HepG2 (cell line): ENCODE data around the gene EPN2. TPM values are rescaled to one million over a fixed set of nuclear protein-coding genes. Genes with fewer than 3 reads are reported as not detected.

Experiments used
- ETS1 ChIP-seq: sonication (generic); formaldehyde crosslinking; IDR thresholded peaks from 2 replicates; pipeline ENCODE4 v1.4.0; 2020; ENCODE audit warnings: missing genetic modification reagents
- HCFC1 ChIP-seq: fragments of 150-350 bp; IDR thresholded peaks from 2 replicates; pipeline ENCODE4 v1.6.1; 2014; ENCODE audit warnings: low read depth, low read length
- KDM5A ChIP-seq: fragments of 200-600 bp; sonication (generic); IDR thresholded peaks from 2 replicates; pipeline ENCODE4 v1.7.0; 2018; ENCODE audit warnings: antibody characterized with exemption, mild to moderate bottlenecking, low read length, borderline replicate concordance
- MTERF4 ChIP-seq: sonication (generic); formaldehyde crosslinking; IDR thresholded peaks from 2 replicates; pipeline ENCODE4 v1.8.0; 2023; ENCODE audit warnings: mild to moderate bottlenecking, missing genetic modification reagents
- NPAS2 ChIP-seq: sonication (generic); formaldehyde crosslinking; IDR thresholded peaks from 2 replicates; pipeline ENCODE4 v1.8.0; 2022; ENCODE audit warnings: mild to moderate bottlenecking, missing genetic modification reagents, borderline replicate concordance
- SATB2 ChIP-seq: sonication (generic); formaldehyde crosslinking; IDR thresholded peaks from 2 replicates; pipeline ENCODE4 v1.5.0; 2020; ENCODE audit warnings: missing genetic modification reagents
- SMAD9 ChIP-seq: sonication (generic); formaldehyde crosslinking; IDR thresholded peaks from 2 replicates; pipeline ENCODE4 v1.5.1; 2020; ENCODE audit warnings: mild to moderate bottlenecking, missing genetic modification reagents
- SOX6 ChIP-seq, 2 experiments: fragments of 450-650 bp in 1 of 2; sonication (generic) in 1 of 2; formaldehyde crosslinking in 1 of 2; IDR thresholded peaks; 2 replicates each; pipeline versions ENCODE4 v1.4.0 to v1.6.1; 2017 to 2020; ENCODE audit warnings: antibody characterized with exemption in 1 of 2, mild to moderate bottlenecking in 1 of 2, missing genetic modification reagents in 1 of 2
- SP140L ChIP-seq: sonication (generic); formaldehyde crosslinking; IDR thresholded peaks from 2 replicates; pipeline ENCODE4 v1.4.0; 2020; ENCODE audit warnings: missing genetic modification reagents, borderline replicate concordance
- SP2 ChIP-seq: sonication (generic); formaldehyde crosslinking; IDR thresholded peaks from 2 replicates; pipeline ENCODE4 v1.5.1; 2020; ENCODE audit warnings: mild to moderate bottlenecking, missing genetic modification reagents
- ZBTB21 ChIP-seq: sonication (generic); formaldehyde crosslinking; IDR thresholded peaks from 2 replicates; pipeline ENCODE4 v1.4.0; 2020; ENCODE audit warnings: missing genetic modification reagents
- ZFP1 ChIP-seq: IDR thresholded peaks from 2 replicates; pipeline ENCODE4 v1.6.1; 2016
- ZHX2 ChIP-seq, 2 experiments: sonication (generic) in 1 of 2; formaldehyde crosslinking in 1 of 2; IDR thresholded peaks; 2 replicates each; pipeline versions ENCODE4 v1.6.1 to v1.9.0; 2014 to 2022; ENCODE audit warnings: antibody characterized with exemption in 1 of 2, borderline replicate concordance in 1 of 2, inconsistent platforms in 1 of 2, low read depth in 1 of 2, missing genetic modification reagents in 1 of 2
- ZIK1 ChIP-seq: sonication (generic); formaldehyde crosslinking; IDR thresholded peaks from 2 replicates; pipeline ENCODE4 v1.5.0; 2020; ENCODE audit warnings: mild to moderate bottlenecking, low read depth, missing genetic modification reagents, borderline replicate concordance
- ZKSCAN1 ChIP-seq: fragments of 150-350 bp; IDR thresholded peaks from 2 replicates; pipeline ENCODE4 v1.6.1; 2014; ENCODE audit warnings: low read length
- ZKSCAN5 ChIP-seq: sonication (generic); formaldehyde crosslinking; IDR thresholded peaks from 2 replicates; pipeline ENCODE4 v1.5.1; 2020; ENCODE audit warnings: mild to moderate bottlenecking, missing genetic modification reagents
- ZMYM4 ChIP-seq: sonication (generic); formaldehyde crosslinking; IDR thresholded peaks from 2 replicates; pipeline ENCODE4 v1.8.1; 2023; ENCODE audit warnings: mild to moderate bottlenecking, missing genetic modification reagents
- ZNF274 ChIP-seq: sonication (generic); formaldehyde crosslinking; IDR thresholded peaks from 2 replicates; pipeline ENCODE4 v1.5.1; 2020; ENCODE audit warnings: mild to moderate bottlenecking, missing genetic modification reagents
- ZNF431 ChIP-seq: sonication (generic); formaldehyde crosslinking; IDR thresholded peaks from 2 replicates; pipeline ENCODE4 v1.9.0; 2022; ENCODE audit warnings: missing genetic modification reagents, low read depth, mild to moderate bottlenecking, borderline replicate concordance
- ZNF781 ChIP-seq: sonication (generic); formaldehyde crosslinking; IDR thresholded peaks from 2 replicates; pipeline ENCODE4 v1.5.1; 2020; ENCODE audit warnings: borderline replicate concordance, mild to moderate bottlenecking, missing genetic modification reagents; ENCODE audit errors: not compliant biosample characterization
- polyA plus RNA-seq, 8 experiments: library from polyadenylated mRNA; depleted of rRNA in 3 of 8; stranded (reverse) in 7 of 8; unstranded in 1 of 8; fragments of >200 nt; fragmentation: Illumina TruSeq in 4 of 8; extraction: Trizol in 4 of 8; gene quantifications; 2 replicates each; pipeline versions ENCODE4 v1.2.1 to v1.2.3, GENCODE V29; 2011 to 2016; ENCODE audit warnings: low read depth in 4 of 8, missing spikeins in 1 of 8, mixed read lengths in 1 of 8; ENCODE audit not compliant: insufficient read depth in 1 of 8
- total RNA-seq, 5 experiments: library from RNA; depleted of rRNA; stranded (reverse); fragments of >200 nt; fragmentation: Illumina TruSeq; extraction: Trizol; gene quantifications; 2 replicates each; pipeline ENCODE4 v1.2.3, GENCODE V29; 2016; ENCODE audit warnings: low read depth in 1 of 5
- TF ChIP-seq, protein P1 (sequence below): IDR thresholded peaks from 2 replicates; pipeline ENCODE4 v1.6.1; 2016; ENCODE audit warnings: low read depth, borderline replicate concordance

EPN2 gene
- total and polyA plus RNA-seq, 2 of the 13 experiments (the other 11 are each of a cell fraction or from before 2014, with no cell fraction given) = 7.8 to 19.2 TPM

GRCh38 chr17:19345486-19346350, 108.6 kb downstream of the EPN2 start (continued):
- TF ChIP-seq ZKSCAN5 = no peak
- no peak for TF ChIP-seq SOX6 (IDR thresholded peaks at IDR 0.05)
- peak; percentile 50; the same call in 1 of the 2 replicates for TF ChIP-seq SOX6 (CRISPR knock-in tag; IDR thresholded peaks at IDR 0.05)
- no peak for TF ChIP-seq ZKSCAN1
- no peak for TF ChIP-seq NPAS2 (CRISPR knock-in tag)
- TF ChIP-seq ZNF431 (CRISPR knock-in tag) = no peak
- no peak for TF ChIP-seq ZNF274 (CRISPR knock-in tag)
- no peak for TF ChIP-seq KDM5A
- TF ChIP-seq, protein P1, sequence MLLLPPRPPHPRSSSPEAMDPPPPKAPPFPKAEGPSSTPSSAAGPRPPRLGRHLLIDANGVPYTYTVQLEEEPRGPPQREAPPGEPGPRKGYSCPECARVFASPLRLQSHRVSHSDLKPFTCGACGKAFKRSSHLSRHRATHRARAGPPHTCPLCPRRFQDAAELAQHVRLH = no peak
- TF ChIP-seq SMAD9 (CRISPR knock-in tag) = no peak
- no peak for TF ChIP-seq SP140L (CRISPR knock-in tag)
- TF ChIP-seq ZNF781 (CRISPR knock-in tag) = no peak
- no peak for TF ChIP-seq ZBTB21
- TF ChIP-seq HCFC1 = no peak
- no peak for TF ChIP-seq SP2 (CRISPR knock-in tag)
- no peak for TF ChIP-seq ETS1 (CRISPR knock-in tag)
- TF ChIP-seq ZMYM4 = no peak
- no peak for TF ChIP-seq ZIK1 (CRISPR knock-in tag)
- no peak for TF ChIP-seq ZFP1
- TF ChIP-seq ZHX2 (IDR thresholded peaks at IDR 0.05; ENCODE audit: low read depth) = no peak
- TF ChIP-seq ZHX2 (CRISPR knock-in tag; IDR thresholded peaks at IDR 0.05; ENCODE audit: borderline replicate concordance) = no peak
- no peak for TF ChIP-seq SATB2 (CRISPR knock-in tag)
- TF ChIP-seq MTERF4 (CRISPR knock-in tag) = no peak
